Measurements from ENCODE around the gene SLC25A36. TPM values are rescaled to one million over a fixed set of nuclear protein-coding genes. Genes with fewer than 3 reads are reported as not detected.
"Not testable (repeated sequence)": the region's sequence is repeated elsewhere in the genome, so short reads cannot be mapped to it uniquely, and the experiment has no call there.

Gene SLC25A36
- total RNA-seq, 6 experiments from 2014 or later: 30.3 to 32.4 (median 30.9) TPM

- TF ChIP-seq CTCF (IDR thresholded peaks at IDR 0.05): no peak
- Mint-ChIP-seq H3K36me3 (ENCODE audit: low read depth) (peaks cover 3% of the 10 kb centered on the region; the same call in 1 of the 2 replicates), H3K27me3 (ENCODE audit: insufficient read depth) (no peaks in the 10 kb centered on the region; the same call in 1 of the 2 replicates), H3K4me3 (peak overlapping the region; percentile 95), H3K27ac (no peak overlapping the region; the same call in 1 of the 2 replicates), H3K4me1 (ENCODE audit: low read depth) (peaks cover 36% of the 10 kb centered on the region), H3K9me3 (no peaks in the 10 kb centered on the region)
- no peak for DNase-seq
Measured at GRCh38 chr3:140943781-140944552, 2.3 kb downstream of the SLC25A36 start.

GRCh38 chr3:140948460-140949249 is 7.0 kb downstream of the SLC25A36 start:
- Mint-ChIP-seq H3K36me3 (ENCODE audit: low read depth) (peaks cover 3% of the 10 kb centered on the region; the same call in 1 of the 2 replicates), H3K4me1 (ENCODE audit: low read depth) (peaks cover 51% of the 10 kb centered on the region), H3K4me3 (no peak overlapping the region), H3K27ac (no peak overlapping the region), H3K9me3 (no peaks in the 10 kb centered on the region), H3K27me3 (ENCODE audit: insufficient read depth) (no peaks in the 10 kb centered on the region; the same call in 1 of the 2 replicates)
- DNase-seq: no peak
- TF ChIP-seq CTCF (IDR thresholded peaks at IDR 0.05): no peak

- H3K27ac Mint-ChIP-seq: no peak overlapping the region
- no peak for TF ChIP-seq CTCF (IDR thresholded peaks at IDR 0.05)
Measured at GRCh38 chr3:140950144-140950543, 8.5 kb downstream of the SLC25A36 start.

GRCh38 chr3:140950863-140951262 is 9.2 kb downstream of the SLC25A36 start:
- Mint-ChIP-seq H3K27ac (no peak overlapping the region), H3K27me3 (ENCODE audit: insufficient read depth) (no peaks in the 10 kb centered on the region; the same call in 1 of the 2 replicates), H3K36me3 (ENCODE audit: low read depth) (peaks cover 3% of the 10 kb centered on the region; the same call in 1 of the 2 replicates), H3K4me1 (ENCODE audit: low read depth) (peaks cover 45% of the 10 kb centered on the region), H3K9me3 (no peaks in the 10 kb centered on the region), H3K4me3 (no peak overlapping the region)
- no peak for TF ChIP-seq CTCF (IDR thresholded peaks at IDR 0.05)
- DNase-seq: no peak

More at GRCh38 chr3:140950144-140950543, 8.5 kb downstream of the SLC25A36 start:
- Mint-ChIP-seq H3K4me1 (ENCODE audit: low read depth) (peaks cover 49% of the 10 kb centered on the region), H3K9me3 (no peaks in the 10 kb centered on the region), H3K4me3 (no peak overlapping the region), H3K27me3 (ENCODE audit: insufficient read depth) (no peaks in the 10 kb centered on the region; the same call in 1 of the 2 replicates), H3K36me3 (ENCODE audit: low read depth) (peaks cover 3% of the 10 kb centered on the region; the same call in 1 of the 2 replicates)
- no peak for DNase-seq

- H3K4me1 Mint-ChIP-seq (ENCODE audit: low read depth): peaks cover 49% of the 10 kb centered on the region
- H3K27ac Mint-ChIP-seq; H3K9me3 Mint-ChIP-seq; H3K4me3 Mint-ChIP-seq; DNase-seq; H3K27me3 Mint-ChIP-seq (ENCODE audit: insufficient read depth); H3K36me3 Mint-ChIP-seq (ENCODE audit: low read depth): not testable (repeated sequence)
Measured at GRCh38 chr3:140951750-140952149, 10.1 kb downstream of the SLC25A36 start.

Measured in HFFc6 (cell line).